HG03025 (cell line): Measurements from ENCODE around the gene MZT2A.
A peak's percentile ranks its signal among the peaks of the same experiment; 100 is the strongest.
"Not testable (repeated sequence)": the region's sequence is repeated elsewhere in the genome, so short reads cannot be mapped to it uniquely, and the experiment has no call there.

Experiments
- ATAC-seq: cut with Tn5 transposase; IDR thresholded peaks from one replicate; pipeline ENCODE4 v1.9.1; 2021; ENCODE audit warnings: mild to moderate bottlenecking, moderate library complexity; ENCODE audit not compliant: unreplicated experiment, low FRiP score

The MZT2A gene

GRCh38 chr2:131492015-131492417, at the start of gene MZT2A:
Gene MZT2A, minus strand, starts transcription at chr2:131492397. Its CDS starts 21 bp downstream, at chr2:131492376.
- ATAC-seq, result peak; percentile 3

DNA sequence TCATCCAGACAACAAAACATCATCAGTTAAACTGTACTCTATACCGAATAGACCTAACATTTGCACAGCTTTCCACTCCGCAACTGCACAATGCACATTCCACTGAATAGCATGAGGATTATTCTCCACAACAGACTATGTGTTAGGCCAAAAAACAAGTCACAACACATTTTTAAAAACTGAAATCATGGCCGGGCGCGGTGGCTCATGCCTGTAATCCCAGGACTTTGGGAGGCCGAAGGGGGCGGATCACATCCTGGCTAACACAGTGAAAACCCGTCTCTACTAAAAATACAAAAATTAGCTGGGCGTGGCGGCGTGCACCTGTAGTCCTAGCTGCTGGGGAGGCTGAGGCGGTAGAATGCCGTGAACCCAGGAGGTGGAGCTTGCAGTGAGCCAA, 46.7 kb upstream of the MZT2A start:
- not testable (repeated sequence) for ATAC-seq

- not testable (repeated sequence) for ATAC-seq
These were observed 44.6 kb upstream of the MZT2A start for GRCh38 chr2:131536841-131537240.

DNA sequence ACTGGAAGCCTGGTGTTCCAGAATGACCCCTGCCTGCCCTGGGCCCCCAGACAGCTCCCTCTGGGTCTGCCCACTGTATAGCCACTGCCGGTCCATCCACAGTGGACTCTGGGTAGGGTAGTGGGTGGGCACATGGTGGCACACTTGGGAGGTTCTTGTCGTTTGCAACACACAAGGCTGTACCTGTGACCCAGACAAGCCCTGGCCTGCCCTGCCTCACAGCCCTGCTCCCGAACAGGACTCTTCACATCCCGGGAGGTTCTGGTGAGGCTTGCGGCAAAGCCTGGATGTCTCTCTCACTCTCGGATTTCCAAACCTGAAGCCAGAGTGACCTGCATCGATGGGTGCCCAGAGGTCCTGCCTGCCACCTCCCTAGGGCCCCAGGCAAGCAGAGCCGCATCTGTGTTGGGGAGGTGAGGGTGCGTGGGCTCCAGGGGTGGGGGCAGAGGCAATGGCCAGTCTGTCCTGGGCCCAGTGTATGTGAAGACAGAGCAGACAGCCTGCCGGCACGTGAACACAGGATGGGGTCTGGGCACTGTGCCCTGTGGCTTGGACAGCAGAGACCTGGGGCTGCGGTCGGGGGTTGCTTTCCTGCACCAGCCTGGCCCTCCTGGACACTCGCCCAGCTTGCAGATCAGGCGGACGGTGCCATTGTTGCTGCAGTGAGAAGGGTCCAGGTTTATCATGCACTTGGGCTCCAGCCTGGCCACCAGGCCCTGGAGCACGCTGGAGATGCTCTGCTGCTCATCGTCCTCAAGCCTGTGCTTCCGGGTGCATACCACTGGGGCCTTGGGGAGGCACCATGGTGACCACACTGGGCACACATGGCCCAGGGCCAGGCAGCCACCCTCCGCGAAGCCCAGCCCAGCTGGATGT, 44.0 kb upstream of the MZT2A start:
- ATAC-seq, result not testable (repeated sequence)

DNA sequence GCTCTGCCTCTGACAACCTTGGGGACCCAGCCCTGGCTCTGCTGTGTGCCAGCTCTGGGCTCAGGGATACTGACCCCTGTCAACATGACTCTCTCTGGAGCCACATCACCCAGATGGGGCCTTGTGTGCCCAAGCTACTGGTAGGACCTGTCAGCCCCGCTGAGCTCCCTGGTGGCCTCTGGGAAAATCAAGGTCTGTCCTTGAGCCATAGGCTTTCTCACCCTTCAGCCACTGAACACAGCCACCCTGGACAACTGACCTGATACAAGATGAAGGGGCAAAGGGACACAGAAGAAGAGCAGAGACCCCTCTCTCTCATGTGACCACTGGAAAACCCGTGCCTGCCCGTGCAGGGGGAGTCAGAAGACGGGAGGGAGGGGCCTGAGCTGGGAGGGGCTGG, 43.3 kb upstream of the MZT2A start:
- ATAC-seq, result no peak

DNA sequence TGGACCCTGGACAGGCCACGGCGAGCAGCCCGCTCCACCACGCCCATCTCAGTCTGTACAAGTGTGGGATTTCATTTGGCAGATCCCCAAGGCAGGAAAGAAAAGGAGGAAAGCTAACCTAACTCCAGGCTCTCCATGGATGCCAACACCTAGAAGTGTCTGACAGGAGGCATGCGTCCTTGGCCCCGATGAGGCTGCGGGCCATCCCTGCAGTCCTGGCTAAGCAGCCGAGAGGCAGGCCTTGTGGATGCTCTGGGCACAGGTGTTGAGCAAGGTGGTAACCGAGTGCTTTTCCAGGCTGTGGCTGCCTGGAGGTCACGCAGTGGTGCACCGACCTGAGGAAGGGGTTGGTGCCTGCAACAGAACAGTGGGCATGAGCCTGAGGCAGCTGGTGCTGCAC, 42.8 kb upstream of the MZT2A start:
- not testable (repeated sequence) for ATAC-seq

DNA sequence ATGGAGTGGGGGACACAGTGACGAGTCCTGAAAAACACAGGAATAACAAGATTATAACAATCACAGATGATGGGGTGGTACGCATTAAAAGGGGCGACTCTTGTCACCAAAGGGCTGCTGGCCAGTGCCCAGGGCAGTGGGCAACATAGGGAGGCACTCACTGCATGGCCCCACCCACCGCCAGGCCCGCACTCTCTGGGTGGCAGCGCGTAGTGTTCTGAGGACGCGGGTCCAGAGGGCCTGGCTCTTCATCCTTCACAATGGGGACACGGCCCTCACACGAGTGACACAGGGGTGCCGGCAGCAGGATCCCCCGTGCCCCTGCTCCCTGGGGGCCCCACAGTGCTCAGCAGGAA, 42.1 kb upstream of the MZT2A start:
- ATAC-seq, result not testable (repeated sequence)

- ATAC-seq, result not testable (repeated sequence)
These were observed 41.6 kb upstream of the MZT2A start for GRCh38 chr2:131533609-131534316.

GRCh38 chr2:131532723-131533608, 40.8 kb upstream of the MZT2A start:
- not testable (repeated sequence) for ATAC-seq

GRCh38 chr2:131531547-131532185, 39.5 kb upstream of the MZT2A start:
- not testable (repeated sequence) for ATAC-seq

GRCh38 chr2:131530626-131531344, 38.6 kb upstream of the MZT2A start:
- ATAC-seq, result not testable (repeated sequence)

- ATAC-seq, result not testable (repeated sequence)
These were observed 37.8 kb upstream of the MZT2A start for GRCh38 chr2:131529864-131530445.

- peak; percentile 58 for ATAC-seq
These were observed 37.0 kb upstream of the MZT2A start for GRCh38 chr2:131528981-131529863.

- peak; percentile 83 for ATAC-seq
These were observed 35.2 kb upstream of the MZT2A start, which contains the start of gene CCDC74A for GRCh38 chr2:131527131-131528001. Gene CCDC74A, plus strand, starts transcription at chr2:131527888. Its CDS starts 83 bp downstream, at chr2:131527971.

- not testable (repeated sequence) for ATAC-seq
These were observed 33.1 kb upstream of the MZT2A start for GRCh38 chr2:131525256-131525655.

GRCh38 chr2:131521961-131522781, 30.0 kb upstream of the MZT2A start:
- ATAC-seq, result no peak
